Right kidney (tissue), 1 donor: Measurements from ENCODE around the gene IRF8.
"Not testable (repeated sequence)": the region's sequence is repeated elsewhere in the genome, so short reads cannot be mapped to it uniquely, and the experiment has no call there.

Experiments
- DNase-seq: peaks from one replicate; pipeline ENCODE4 v3.0.0-alpha.2; 2016

Gene IRF8

GRCh38 chr16:85892760-85893159 lies 6.2 kb upstream of the IRF8 start:
- DNase-seq: no peak

GRCh38 chr16:85894266-85894665 lies 4.7 kb upstream of the IRF8 start:
- no peak for DNase-seq

- DNase-seq: no peak
Observed at GRCh38 chr16:85897382-85897781, 1.6 kb upstream of the IRF8 start.

- DNase-seq: no peak
Observed at GRCh38 chr16:85899444-85899843, 482 bp downstream of the IRF8 start.

- no peak for DNase-seq
Observed at GRCh38 chr16:85900027-85900792, 1.2 kb downstream of the IRF8 start.

GRCh38 chr16:85901110-85901509 lies 2.1 kb downstream of the IRF8 start:
- DNase-seq: no peak

GRCh38 chr16:85901773-85902365 lies 2.9 kb downstream of the IRF8 start:
- DNase-seq: no peak

GRCh38 chr16:85902366-85903155 lies 3.6 kb downstream of the IRF8 start:
- no peak for DNase-seq

- no peak for DNase-seq
Observed at GRCh38 chr16:85903559-85903958, 4.6 kb downstream of the IRF8 start.

- no peak for DNase-seq
Observed at GRCh38 chr16:85905110-85906095, 6.4 kb downstream of the IRF8 start.

GRCh38 chr16:85906349-85906748 lies 7.4 kb downstream of the IRF8 start:
- no peak for DNase-seq

- DNase-seq: not testable (repeated sequence)
Observed at GRCh38 chr16:85907231-85907630, 8.3 kb downstream of the IRF8 start.

GRCh38 chr16:85908444-85908843 lies 9.5 kb downstream of the IRF8 start:
- no peak for DNase-seq

GRCh38 chr16:85908889-85909589 lies 10.1 kb downstream of the IRF8 start:
- DNase-seq: no peak

- no peak for DNase-seq
Observed at GRCh38 chr16:85909932-85910853, 11.2 kb downstream of the IRF8 start.

- DNase-seq: no peak
Observed at GRCh38 chr16:85910854-85911247, 11.9 kb downstream of the IRF8 start.

GRCh38 chr16:85911251-85911930 lies 12.4 kb downstream of the IRF8 start:
- DNase-seq: no peak

- DNase-seq: no peak
Observed at GRCh38 chr16:85912211-85912974, 13.4 kb downstream of the IRF8 start.

- DNase-seq: no peak
Observed at GRCh38 chr16:85913141-85913601, 14.2 kb downstream of the IRF8 start.
